ENCODE data around the gene KLHL36. TPM values are rescaled to one million over a fixed set of nuclear protein-coding genes. Genes with fewer than 3 reads are reported as not detected.

The KLHL36 gene
- polyA plus RNA-seq, 1 of the 3 experiments (the other 2 are of a cell fraction), result 39.8 TPM

GRCh38 chr16:84617041-84617790 is 31.1 kb upstream of the KLHL36 start:
- POLR2A ChIA-PET, result no interaction called here
- H3K9ac ChIP-seq, result peak overlapping the region; percentile 74
- no peaks in the 10 kb centered on the region for H3K9me2 ChIP-seq
- H3K27ac ChIP-seq (ENCODE audit: low read depth in 2 of 2, low read length in 1 of 2), result peak overlapping the region in 1 of 2 experiments; percentile 38; a peak in 1 of 4 replicates
- peaks cover 13 to 24% of the 10 kb centered on the region in 2 experiments; a peak in 3 of 4 replicates for H3K4me1 ChIP-seq (ENCODE audit: control insufficient read depth in 1 of 2, insufficient read depth in 2 of 2, low read depth in 1 of 2, low read length in 1 of 2)
- no peaks in the 10 kb centered on the region for H3K9me3 ChIP-seq
- peaks cover 14% of the 10 kb centered on the region for H3F3A ChIP-seq (replicated peaks; ENCODE audit: insufficient read depth)
- CTCF ChIA-PET, result interaction anchor here (1.2 to 1.3 kb wide), 2 partner anchors 106 to 109 kb away, joined by 3 read pairs; no protein-coding TSS in a partner anchor
- no peak for TF ChIP-seq MAX (IDR thresholded peaks at IDR 0.05; ENCODE audit: low read depth)
- TF ChIP-seq SIN3A (IDR thresholded peaks at IDR 0.05; ENCODE audit: borderline replicate concordance, low read depth, low read length), result no peak
- TF ChIP-seq NFIC (IDR thresholded peaks at IDR 0.05; ENCODE audit: borderline replicate concordance), result no peak
- H4K20me1 ChIP-seq (ENCODE audit: insufficient read depth), result peaks cover 45% of the 10 kb centered on the region
- H2AFZ ChIP-seq (ENCODE audit: low read depth), result peak overlapping the region; percentile 63; the same call in 1 of the 2 replicates
- WGBS (ENCODE audit: low lambda C conversion rate), result 6% methylated on average over 40 of the region's 54 CpGs
- H3K79me2 ChIP-seq (ENCODE audit: insufficient read depth), result peaks cover 56% of the 10 kb centered on the region
- no peaks in the 10 kb centered on the region for H3K27me3 ChIP-seq (ENCODE audit: insufficient read depth)
- H3K4me3 ChIP-seq (ENCODE audit: low read depth in 2 of 2, low read length in 1 of 2), result peak overlapping the region; percentile 68 to 83
- peaks cover 0 to 13% of the 10 kb centered on the region in 2 experiments for H3K36me3 ChIP-seq (replicated peaks in 1 of 2; ENCODE audit: control insufficient read depth in 1 of 2, insufficient read depth in 2 of 2, low read length in 1 of 2)
- peak overlapping the region; percentile 97 for H3K4me2 ChIP-seq
- DNase-seq, result peak; percentile 65

GRCh38 chr16:84617791-84618580 is 30.3 kb upstream of the KLHL36 start, which contains the start of gene COTL1:
Gene COTL1, minus strand, starts transcription at chr16:84618078. Its CDS starts 164 bp downstream, at chr16:84617914.
- peak within 1 kb of the TSS; percentile 68 to 83 for H3K4me3 ChIP-seq (ENCODE audit: low read depth in 2 of 2, low read length in 1 of 2)
- H3K36me3 ChIP-seq (replicated peaks in 1 of 2; ENCODE audit: control insufficient read depth in 1 of 2, insufficient read depth in 2 of 2, low read length in 1 of 2), result peaks cover 0 to 13% of the 10 kb centered on the region in 2 experiments
- H3K27me3 ChIP-seq (ENCODE audit: insufficient read depth), result no peaks in the 10 kb centered on the region
- H3K79me2 ChIP-seq (ENCODE audit: insufficient read depth), result peaks cover 48% of the 10 kb centered on the region
- peak within 1 kb of the TSS; percentile 97 for H3K4me2 ChIP-seq
- no peak for TF ChIP-seq GATA2 (CRISPR knock-in tag; IDR thresholded peaks at IDR 0.05)
- peak; percentile 58 for TF ChIP-seq NRF1 (IDR thresholded peaks at IDR 0.05; ENCODE audit: low read depth, low read length)
- peak; percentile 53; the same call in 1 of the 2 replicates for TF ChIP-seq SIN3A (IDR thresholded peaks at IDR 0.05; ENCODE audit: borderline replicate concordance, low read depth, low read length)
- TF ChIP-seq TAF1 (IDR thresholded peaks at IDR 0.05; ENCODE audit: borderline replicate concordance, low read depth, low read length), result peak; percentile 17; the same call in 1 of the 2 replicates
- TF ChIP-seq RAD21 (IDR thresholded peaks at IDR 0.05; ENCODE audit: low read length), result no peak
- TF ChIP-seq RFX5 (IDR thresholded peaks at IDR 0.05; ENCODE audit: low read length), result peak; percentile 64; the same call in 1 of the 2 replicates
- TF ChIP-seq MEF2A (IDR thresholded peaks at IDR 0.05; ENCODE audit: borderline replicate concordance, low read depth), result no peak
- no peak for TF ChIP-seq SMC3 (IDR thresholded peaks at IDR 0.05; ENCODE audit: low read depth, low read length)
- TF ChIP-seq TEAD4 (IDR thresholded peaks at IDR 0.05; ENCODE audit: borderline replicate concordance, insufficient read depth), result no peak
- peak; percentile 45; the same call in 1 of the 2 replicates for TF ChIP-seq IRF3 (IDR thresholded peaks at IDR 0.05; ENCODE audit: low read depth, low read length)
- TF ChIP-seq RCOR1 (IDR thresholded peaks at IDR 0.05; ENCODE audit: low read length), result no peak
- TF ChIP-seq RXRA (IDR thresholded peaks at IDR 0.05; ENCODE audit: borderline replicate concordance, low read depth), result no peak; the same call in 1 of the 2 replicates
- TF ChIP-seq EP300 (IDR thresholded peaks at IDR 0.05; ENCODE audit: borderline replicate concordance in 1 of 2, low read depth in 1 of 2, low read length in 1 of 2), result 0 out of 4 replicates have a peak, but pooled peaks of 1 of the 2 experiments have one; percentile 31
- TF ChIP-seq CHD2 (IDR thresholded peaks at IDR 0.05; ENCODE audit: low read length, partially characterized antibody), result peak; percentile 67
- peak; percentile 73; the same call in 1 of the 2 replicates for TF ChIP-seq POLR2AphosphoS5 (IDR thresholded peaks at IDR 0.05; ENCODE audit: low read depth, low read length)
- TF ChIP-seq CTCF (IDR thresholded peaks at IDR 0.05), result no peak
- 0 out of 2 replicates have a peak, but pooled peaks have one; percentile 13 for TF ChIP-seq PBX3 (IDR thresholded peaks at IDR 0.05)
- no peak for TF ChIP-seq MXI1 (IDR thresholded peaks at IDR 0.05; ENCODE audit: low read depth, low read length)
- H3K27ac ChIP-seq (ENCODE audit: low read depth in 2 of 2, low read length in 1 of 2), result peak within 1 kb of the TSS; percentile 7 to 92; a peak in 3 of 4 replicates
- POLR2A ChIA-PET, result interaction anchor here (0.6 kb wide), 1 partner anchor 206 kb away, joined by 3 read pairs; no protein-coding TSS in a partner anchor
- peaks cover 38% of the 10 kb centered on the region for H4K20me1 ChIP-seq (ENCODE audit: insufficient read depth)
- under 1% methylated on average over 13 of the region's 76 CpGs for WGBS (ENCODE audit: low lambda C conversion rate)
- H3K9me2 ChIP-seq, result no peaks in the 10 kb centered on the region
- peak; percentile 97 for DNase-seq
- H3K9me3 ChIP-seq, result no peaks in the 10 kb centered on the region
- H2AFZ ChIP-seq (ENCODE audit: low read depth), result peak within 1 kb of the TSS; percentile 72
- H3F3A ChIP-seq (replicated peaks; ENCODE audit: insufficient read depth), result peaks cover 14% of the 10 kb centered on the region
- CTCF ChIA-PET, result interaction anchor here (5.8 to 13.3 kb wide), 2 partner anchors 106 to 110 kb away, joined by 79 to 275 read pairs; no protein-coding TSS in a partner anchor
- peak within 1 kb of the TSS; percentile 74 for H3K9ac ChIP-seq
- peaks cover 13 to 24% of the 10 kb centered on the region in 2 experiments; a peak in 3 of 4 replicates for H3K4me1 ChIP-seq (ENCODE audit: control insufficient read depth in 1 of 2, insufficient read depth in 2 of 2, low read depth in 1 of 2, low read length in 1 of 2)

Measured in SK-N-SH (cell line).